MV-4-11 (cell line): ENCODE results near the gene ELMOD1.
"Not testable (repeated sequence)": the region's sequence is repeated elsewhere in the genome, so short reads cannot be mapped to it uniquely, and the experiment has no call there.

Source experiments
- DNase-seq: peaks from one replicate; lab custom pipeline; 2025; lab: John Stamatoyannopoulos, UW

ELMOD1 gene

DNA sequence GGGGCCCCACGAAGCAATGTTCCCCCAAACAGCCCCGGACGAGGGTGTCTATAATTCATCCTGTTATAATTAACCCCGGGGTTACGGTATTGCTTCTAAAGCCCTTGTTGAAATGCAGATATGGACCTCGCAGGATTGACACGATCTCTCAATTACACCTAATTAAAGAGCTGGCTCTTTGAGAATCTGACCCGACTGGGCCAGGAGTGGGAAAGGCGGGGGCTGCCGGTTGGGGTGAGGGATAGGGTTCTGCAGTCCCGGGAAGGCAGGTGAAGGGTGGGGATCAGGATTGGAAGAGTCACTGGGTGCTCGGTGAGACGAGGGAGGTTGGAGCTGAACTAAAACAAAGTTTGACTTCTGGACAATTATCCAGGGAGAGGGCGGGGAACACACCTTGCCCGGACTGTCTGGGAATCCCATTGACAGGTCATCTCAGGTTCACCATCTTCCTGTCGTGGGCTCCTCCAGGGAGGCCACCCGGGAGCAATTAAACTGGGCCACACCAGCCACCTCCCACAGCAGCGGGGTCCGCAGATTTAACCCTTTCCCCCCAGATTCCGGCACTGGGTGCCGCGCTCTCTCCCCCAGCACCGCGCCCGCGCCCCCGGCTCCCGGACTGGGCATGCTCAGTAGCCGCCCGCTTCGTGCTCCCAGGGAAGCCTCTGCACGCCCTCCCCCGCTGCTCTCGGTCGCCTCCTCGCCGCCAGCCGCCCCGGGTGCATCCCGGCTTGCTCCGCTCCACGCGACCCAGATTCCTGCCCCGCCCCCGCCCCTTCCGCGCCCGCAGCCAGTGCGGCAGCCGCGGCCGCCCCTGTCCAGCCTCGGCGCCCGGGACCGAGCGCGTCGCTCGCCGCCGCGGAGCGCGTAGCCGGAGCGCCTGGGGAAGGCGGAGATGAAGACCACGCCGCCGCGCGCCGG, at the start of gene ELMOD1:
ELMOD1 (plus strand) TSS at position 688 of the 918 bp plus-strand sequence. CDS start 27,043 bp downstream, outside the sequence.
- no peak for DNase-seq

DNA sequence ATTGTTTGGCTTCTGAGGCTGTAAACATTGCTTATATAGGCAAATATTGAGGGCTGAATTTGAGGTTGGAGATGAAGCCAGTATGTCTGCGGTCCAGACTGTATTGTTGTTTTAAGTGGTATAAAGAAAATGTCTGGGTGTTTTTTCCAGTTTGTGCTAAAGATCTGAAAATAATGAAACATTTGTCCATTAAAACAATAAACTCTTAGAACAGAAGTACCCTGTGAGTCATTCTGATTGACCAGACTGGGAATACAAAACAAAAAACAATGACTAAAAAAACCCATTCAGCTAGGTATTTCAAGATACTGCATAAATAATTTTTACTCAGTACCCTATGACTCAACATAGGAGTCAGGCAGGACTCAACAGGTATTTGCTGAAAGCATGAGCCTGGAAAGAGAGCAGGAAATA, 45.8 kb upstream of the ELMOD1 start:
- DNase-seq = no peak

DNA sequence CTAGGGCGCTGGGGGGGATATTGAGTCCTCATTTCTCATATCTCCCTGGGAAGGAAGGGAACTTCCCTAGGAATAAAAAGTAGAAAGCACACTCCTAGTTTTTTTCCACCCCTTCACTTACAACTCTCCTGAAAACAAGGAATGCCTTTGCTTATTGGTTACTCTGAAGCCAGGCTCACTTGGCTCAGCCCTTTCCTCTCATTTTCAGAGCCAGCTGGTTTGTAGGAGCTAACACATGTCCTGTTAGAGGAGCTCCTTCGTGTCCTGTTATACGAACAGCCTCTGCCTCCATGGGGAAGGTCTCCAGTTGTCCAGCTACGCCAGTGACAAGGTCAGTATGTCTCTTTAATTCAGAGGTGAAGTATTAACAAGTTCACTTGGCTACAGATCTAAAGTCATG, 43.0 kb upstream of the ELMOD1 start:
- no peak for DNase-seq

DNA sequence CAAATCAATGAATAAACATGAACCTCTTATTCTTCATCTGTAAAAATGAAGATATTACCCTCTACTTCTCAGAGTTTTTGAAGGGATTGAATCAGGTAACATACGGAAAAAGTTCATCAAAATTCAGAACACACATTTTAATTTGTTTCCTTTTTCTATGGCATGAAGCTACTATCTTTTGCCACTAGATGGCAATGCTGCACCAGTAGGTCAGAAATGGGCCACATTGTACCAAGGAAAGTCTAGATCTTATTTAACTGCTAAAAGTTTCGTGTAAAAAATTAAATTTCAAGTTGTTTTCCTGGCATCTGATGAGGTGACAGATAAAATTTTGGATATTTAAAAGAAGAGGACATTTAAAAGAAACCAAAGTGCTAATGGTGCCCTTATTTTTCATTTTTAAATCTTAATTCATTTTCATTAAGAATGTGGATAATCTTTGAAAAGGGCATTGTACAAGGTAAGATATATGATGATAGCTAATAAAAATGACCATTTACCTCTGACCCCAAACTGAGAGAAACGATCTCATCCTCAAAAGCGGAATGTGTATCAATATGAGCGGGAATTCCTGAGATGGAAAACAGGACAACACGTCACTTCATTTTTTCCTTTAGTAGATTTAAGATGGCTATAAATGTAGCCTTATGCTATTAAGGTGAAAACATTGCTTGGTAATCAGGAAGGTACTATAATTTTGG, 41.5 kb upstream of the ELMOD1 start:
- peak; percentile 17 for DNase-seq

DNA sequence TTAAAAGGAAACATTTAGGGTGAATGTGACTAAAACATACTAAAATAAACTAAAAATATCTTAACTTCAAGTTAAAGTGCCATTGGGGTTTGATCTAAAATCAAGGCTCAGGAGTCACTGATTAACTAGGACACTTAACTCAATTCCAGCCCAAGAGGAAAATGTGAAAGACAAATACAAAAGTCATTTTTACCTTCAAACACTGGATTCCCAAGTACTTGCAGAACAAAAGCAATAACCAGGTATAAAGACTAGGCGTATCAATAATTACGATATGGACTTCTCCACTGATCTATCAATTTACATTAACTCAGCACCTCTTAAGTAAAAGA, 41.0 kb upstream of the ELMOD1 start:
- DNase-seq = no peak

DNA sequence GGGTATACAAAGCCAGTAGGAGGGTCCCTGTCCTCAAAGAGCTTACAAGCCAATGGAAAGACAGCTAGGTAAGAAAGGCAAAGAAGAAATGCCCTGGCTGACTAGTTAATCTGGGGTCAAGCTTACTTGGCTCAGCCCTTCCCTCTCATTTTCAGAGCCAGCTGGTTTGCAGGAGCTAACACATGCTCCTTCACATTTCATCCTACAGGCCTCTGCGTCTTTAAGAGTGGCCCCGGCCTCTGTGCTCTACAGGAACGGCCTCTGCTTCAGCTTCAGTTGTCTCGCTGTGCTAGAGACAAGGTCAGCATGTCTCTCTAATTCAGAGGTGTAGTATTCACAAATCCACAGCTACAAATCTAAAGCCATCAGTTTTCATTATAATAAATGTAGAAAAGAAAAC, 40.6 kb upstream of the ELMOD1 start:
- no peak for DNase-seq

DNA sequence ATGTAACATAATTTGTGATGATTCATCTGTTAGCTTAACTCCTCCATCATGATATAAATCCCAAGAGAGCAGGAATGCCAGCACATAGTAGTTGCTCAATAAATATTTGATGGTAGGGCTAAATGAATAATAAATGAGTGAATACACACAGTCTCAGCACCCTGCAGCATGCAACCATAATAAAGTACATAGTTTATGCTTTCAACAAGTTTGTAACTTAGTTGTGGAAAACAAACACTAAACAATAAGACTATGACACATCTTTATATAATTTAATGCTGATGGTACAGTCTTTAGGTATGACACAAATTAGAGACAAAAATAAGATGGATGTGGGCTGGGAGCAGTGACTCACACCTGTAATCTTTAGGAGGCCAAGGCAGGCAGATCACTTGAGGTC, 29.3 kb upstream of the ELMOD1 start:
- no peak for DNase-seq

DNA sequence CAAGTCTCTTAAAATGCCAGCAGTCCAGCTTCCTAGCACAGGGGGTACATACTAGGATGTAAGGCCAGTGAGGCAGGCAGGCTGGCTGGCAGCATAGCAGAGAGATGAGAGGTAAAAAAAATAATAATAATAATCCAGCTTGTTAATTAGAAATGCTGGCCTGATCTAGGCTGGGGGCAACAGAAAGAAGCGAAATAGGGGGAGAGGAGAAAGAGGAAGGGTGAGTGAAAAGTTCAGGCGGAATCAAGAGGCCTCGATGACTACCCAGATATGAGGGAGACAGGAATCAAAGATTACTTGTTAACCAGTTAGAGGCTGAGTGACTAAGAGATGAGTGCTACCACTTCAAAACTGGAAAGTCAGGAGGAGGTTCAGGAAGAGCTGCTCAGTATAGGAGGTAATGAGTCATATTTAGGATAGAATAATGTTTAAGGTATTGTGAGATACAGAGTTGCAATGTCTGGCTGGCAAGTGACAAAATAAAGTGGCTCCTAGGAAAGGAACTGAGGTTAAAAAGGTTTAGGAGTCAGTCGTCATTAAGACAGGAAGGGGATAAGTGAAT, 28.2 kb upstream of the ELMOD1 start:
- peak; percentile 18 for DNase-seq

DNA sequence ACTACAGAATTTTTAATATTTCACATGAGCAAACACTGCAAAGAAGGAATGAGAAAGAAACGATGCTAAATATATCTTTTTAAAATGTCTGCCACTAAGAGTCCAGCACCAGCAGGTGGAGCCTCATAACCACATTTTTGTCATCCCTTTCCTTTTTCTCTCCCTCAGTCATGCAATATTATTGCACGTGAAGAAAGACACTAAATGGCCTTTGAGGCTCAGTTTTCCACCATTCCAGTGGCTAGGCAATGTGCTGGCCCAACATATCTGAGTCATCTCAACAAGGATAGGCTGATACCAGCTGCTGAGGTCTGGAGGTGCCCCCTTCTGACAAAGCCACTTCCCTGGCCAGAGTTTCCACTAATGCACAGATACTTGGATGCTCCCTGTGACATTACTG, 27.2 kb upstream of the ELMOD1 start:
- peak; percentile 69 for DNase-seq

DNA sequence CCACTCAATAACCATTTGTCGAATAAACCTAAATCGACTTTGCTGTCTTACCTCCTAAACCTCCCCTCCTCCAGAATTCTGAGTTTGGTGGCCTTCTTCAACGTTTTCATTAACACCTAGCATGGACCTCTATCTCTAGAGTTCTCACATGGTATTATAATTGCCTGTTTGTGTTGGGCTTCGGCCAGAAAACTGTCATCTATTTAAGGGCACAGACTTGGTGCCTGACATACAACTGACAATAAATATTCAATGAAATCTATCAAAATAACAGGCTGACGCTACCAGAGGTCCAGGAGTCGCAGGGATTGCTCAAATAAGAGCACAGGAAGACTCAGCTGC, 26.1 kb upstream of the ELMOD1 start:
- DNase-seq = no peak

DNA sequence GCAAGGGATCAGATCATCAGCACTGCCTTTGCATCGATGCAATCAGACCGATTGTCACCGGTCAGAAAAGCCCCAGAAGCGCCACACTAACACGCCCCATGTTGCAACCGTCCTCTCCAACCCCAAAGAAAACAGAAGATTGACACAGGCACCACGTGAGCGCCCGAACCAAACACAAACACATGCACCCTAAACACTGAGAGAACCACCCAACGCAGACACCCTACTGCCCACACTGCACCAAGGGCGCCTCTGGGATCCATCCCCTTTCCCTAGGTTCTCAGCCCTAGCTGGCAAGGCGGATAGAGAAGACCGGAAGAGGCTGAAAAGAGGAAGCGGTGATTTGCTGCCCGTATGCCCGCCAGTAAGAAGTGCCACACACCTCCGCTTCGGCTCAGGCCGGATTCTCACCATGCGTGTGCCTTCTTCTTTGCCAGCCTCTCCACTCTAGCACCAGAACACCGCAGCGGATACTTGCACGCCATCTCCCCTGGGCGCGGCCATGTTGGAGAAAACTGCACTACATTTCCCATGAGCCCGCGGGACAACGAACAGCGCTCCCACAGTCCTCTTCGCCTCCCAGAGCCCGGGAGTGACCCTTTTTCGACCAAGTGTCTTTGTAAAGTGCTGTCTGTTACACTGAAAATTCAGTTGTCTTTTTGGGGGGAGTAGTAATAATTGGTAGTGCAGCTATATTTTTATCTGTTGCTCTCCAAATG, 25.6 kb upstream of the ELMOD1 start, which contains the start of gene ALKBH8:
ALKBH8 (minus strand) TSS at position 517 of the 719 bp plus-strand sequence. CDS start 4,842 bp downstream, outside the sequence.
- peak; percentile 77 for DNase-seq

DNA sequence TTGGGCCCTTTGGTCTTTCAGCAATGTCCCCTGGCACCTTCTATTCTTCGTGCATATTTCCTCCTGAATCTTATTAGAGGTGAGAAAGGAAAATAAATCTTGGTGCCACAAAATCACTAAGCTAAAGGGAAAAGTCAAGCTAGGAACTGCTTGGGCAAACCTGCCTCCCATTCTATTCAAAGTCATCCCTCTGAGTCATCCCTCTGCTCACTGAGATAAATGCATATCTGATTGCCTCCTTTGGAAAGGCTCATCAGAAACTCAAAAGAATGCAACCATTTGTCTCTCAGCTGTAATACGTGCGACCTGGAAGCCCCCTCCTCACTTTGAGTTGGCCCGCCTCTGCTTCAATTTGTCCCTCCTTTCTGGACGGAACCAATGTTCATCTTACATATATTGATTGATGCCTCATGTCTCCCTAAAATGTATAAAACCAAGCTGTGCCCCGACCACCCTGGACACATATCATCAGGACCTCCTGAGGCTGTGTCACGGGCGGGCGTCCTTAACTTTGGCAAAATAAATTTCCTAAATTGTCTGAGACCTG, 24.9 kb upstream of the ELMOD1 start:
- not testable (repeated sequence) for DNase-seq

DNA sequence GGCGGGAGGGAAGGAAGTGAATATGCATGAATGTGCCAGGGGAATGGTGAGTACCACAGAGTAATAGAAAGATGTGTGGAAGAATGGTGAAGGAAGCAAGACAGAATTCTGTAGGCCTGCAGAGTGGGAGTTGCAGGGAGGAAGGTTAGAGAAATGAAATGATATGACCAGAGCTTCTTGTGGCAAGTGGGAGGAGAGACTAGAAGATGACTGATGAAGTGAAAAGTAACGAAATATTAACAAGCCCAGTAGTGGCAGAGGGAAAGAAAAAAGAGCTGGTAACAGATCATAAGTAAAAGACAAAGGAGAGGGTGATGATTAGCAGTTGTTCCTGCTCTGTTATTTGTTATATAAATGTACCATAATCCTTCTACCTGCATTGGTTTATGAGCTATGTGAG, 24.4 kb upstream of the ELMOD1 start:
- no peak for DNase-seq

DNA sequence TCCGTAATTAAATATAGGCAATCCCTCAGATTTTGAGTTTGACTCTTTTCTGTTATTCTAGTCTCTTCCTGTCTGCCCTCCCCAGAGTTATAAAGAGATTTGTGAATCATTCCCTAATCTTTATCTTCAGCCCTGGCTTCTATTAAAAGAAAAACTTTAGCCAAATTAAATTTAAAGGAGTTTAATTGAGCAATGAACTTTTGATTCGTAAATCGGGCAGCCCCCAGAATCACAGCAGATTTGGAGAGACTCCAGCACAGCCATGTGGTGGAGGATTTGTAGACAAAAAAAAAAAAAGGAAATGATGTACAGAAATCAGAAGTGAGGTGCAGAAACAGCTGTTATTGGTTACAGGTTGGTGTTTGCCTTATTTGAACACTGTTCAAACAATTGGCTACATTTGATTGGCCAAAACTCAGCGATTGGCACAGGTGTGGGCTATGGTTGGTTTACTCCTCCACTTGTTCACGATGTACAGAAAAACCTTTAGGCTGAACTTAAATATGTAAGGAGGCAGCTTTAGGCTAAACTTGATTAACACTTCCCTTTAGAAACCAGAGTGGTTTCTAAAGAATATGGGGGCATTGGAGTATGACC, 23.1 kb upstream of the ELMOD1 start:
- DNase-seq = peak; percentile 19

DNA sequence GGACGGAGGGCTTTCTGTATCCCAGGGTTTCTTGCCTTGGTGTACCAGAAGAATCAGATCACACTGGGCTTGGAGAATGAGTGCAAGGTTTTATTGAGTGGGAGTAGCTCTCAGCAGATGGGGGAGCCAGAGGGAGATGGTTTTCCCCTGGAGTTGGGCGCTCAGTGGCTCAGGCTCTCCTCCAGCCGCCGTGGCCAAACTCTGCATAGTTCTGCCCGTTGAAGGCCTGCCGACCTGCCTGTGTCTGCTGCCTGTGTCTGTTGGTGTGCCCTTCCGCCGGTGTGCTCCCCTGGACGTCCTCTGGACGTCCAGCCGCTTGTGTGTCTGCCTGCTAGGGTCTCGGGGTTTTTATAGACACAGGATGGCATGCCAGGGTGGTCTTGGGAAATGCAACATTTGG, 20.9 kb upstream of the ELMOD1 start:
- no peak for DNase-seq

DNA sequence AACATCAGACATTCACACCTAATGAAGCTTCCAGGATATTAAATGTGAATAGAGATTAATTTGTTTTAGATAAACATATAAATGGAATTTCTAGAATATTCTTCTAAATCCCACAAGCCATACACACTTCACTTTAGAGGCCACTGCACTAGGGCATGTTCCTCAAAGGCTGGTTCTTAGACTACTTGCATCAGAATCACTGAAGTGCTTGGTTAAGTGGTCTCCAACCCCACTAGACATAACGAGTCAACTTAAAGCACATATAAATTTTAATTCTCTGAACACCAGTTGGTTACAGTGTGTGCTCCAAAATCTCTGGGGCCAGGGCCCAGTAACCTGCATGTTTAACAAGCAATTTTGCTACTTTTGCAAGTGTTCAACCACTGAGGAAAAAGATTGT, 17.5 kb upstream of the ELMOD1 start:
- no peak for DNase-seq

DNA sequence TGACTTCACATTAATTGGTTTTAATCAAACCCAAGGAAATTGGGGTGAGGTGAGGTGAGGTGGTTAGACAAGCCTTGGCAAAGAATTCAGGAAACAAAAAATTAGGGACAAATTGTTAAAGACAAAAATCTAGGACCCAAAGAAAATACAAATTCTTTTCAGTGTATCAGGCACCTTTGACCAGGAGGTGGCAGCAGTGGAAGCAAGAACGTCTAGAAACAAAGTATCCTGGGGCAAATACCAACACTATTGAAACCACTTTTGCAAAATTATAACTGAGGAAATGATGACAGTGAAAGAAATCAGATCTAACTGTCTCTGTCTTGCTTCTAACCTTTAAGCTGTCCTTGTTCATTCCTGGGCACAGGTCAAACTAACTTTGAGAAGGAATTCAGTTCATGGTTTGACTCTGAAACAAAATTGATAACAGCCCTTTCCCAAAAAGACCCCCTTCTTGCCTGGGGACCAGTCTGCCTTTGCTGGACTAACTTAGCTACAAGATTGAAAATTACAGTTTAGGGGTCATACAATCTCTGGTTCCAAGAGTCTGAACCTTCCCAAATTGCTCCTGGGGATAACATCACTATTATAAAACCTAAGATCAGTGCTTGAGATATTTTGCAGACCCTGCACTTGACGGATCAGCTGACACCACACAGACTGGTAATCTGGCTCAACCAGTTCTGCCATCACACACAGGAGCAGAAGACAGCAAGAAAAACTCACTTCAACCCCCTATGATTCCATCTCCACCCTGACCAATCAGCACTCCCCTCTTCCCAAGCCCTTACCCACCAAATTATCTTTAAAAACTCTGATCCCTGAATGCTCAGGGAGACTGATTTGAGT, 14.2 kb upstream of the ELMOD1 start:
- peak; percentile 15 for DNase-seq

DNA sequence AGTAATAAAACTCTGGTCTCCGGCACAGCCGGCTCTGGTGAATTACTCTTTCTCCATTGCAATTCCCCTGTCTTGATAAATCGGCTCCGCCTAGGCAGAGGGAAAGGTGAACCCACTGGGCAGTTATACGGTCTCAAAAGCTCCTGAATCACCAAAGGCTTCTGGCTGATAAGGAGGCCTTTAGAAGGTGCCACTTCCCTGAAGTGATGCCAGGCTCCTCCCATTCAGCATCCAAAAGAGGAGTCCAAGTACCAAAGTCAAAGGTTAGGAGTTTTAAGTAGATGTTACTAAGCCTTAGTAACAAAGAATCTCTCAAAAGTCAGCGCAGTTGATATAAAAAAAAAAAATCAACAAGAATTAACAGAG, 13.6 kb upstream of the ELMOD1 start:
- no peak for DNase-seq

DNA sequence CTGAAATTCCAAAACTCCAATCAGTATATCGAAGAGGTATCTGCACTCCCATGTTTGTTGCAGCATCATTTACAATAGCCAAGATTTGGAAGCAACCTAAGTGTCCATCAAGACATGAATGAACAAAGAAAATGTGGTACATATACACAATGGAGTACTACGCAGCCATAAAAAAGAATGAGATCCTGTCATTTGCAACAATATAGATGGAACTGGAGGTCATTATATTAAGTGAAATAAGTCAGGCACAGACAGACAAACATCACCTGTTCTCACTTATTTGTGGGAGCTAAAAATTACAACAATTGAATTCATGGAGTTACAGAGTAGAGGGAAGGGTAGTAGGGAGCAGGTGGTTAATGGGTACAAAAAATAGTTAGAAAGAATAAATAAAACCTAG, 11.8 kb upstream of the ELMOD1 start:
- DNase-seq = not testable (repeated sequence)

DNA sequence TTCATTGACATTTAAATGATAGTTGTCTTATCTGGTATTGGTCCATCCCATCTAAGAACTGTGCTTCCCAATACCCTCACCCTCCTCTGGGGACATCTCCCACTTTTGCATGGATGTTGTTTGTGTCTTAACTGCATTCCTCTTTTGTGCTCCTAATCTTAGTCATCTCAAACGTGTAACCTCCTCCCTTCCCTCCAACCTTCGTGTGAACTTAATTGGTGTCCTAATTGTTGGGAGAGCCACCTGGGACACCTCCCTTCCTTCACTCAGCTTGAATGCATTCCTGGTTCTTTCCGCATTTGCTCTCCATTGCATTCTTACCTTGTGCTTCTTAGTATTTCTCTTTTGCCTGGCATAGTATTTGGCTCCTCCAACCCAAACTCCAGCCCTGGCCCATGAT, 9.8 kb upstream of the ELMOD1 start:
- DNase-seq = no peak
